Stomach (tissue), 9 donors: Measurements from ENCODE around the gene LRRN1. TPM values are rescaled to one million over a fixed set of nuclear protein-coding genes. Genes with fewer than 3 reads are reported as not detected.
"Not testable (repeated sequence)": the region's sequence is repeated elsewhere in the genome, so short reads cannot be mapped to it uniquely, and the experiment has no call there.

ENCODE experiments used
- DNase-seq, 2 donors: peaks; one replicate each; pipeline versions ENCODE4 v3.0.0 to v3.0.0-alpha.2; 2013 to 2019
- H3K27ac ChIP-seq, 5 donors: fragments of 200-600 bp in 4 of 5; sonication (generic) in 4 of 5; one replicate each; pipeline ENCODE4 v1.5.1; 2013 to 2019; ENCODE audit warnings: mild to moderate bottlenecking in 1 of 5, moderate library complexity in 1 of 5
- H3K27me3 ChIP-seq, 3 donors: fragments of 200-600 bp; sonication (generic); one replicate each; pipeline ENCODE4 v1.5.1; 2017 to 2019; ENCODE audit warnings: mixed run types in 1 of 3
- H3K36me3 ChIP-seq, 4 donors: fragments of 200-600 bp; sonication (generic); 1 replicate in 3 of 4; 2 replicates in 1 of 4; pipeline ENCODE4 v1.5.1; 2016 to 2019
- H3K4me1 ChIP-seq, 4 donors: fragments of 200-600 bp; sonication (generic); one replicate each; pipeline ENCODE4 v1.5.1; 2016 to 2019
- H3K4me3 ChIP-seq, 4 donors: fragments of 200-600 bp; sonication (generic) in 3 of 4; one replicate each; pipeline ENCODE4 v1.5.1; 2016 to 2019; ENCODE audit warnings: mild to moderate bottlenecking in 1 of 4
- H3K9me3 ChIP-seq, 4 donors: fragments of 200-600 bp; sonication (generic); one replicate each; pipeline ENCODE4 v1.5.1; 2016 to 2019
- CTCF ChIP-seq, 7 experiments: fragments of 450-650 bp in 4 of 7; fragments of 200-600 bp in 3 of 7; sonication (generic) in 3 of 7; IDR thresholded peaks; one replicate each; pipeline ENCODE4 v1.5.1; 2016 to 2019; ENCODE audit warnings: antibody characterized with exemption in 7 of 7, control low read depth in 2 of 7, mild to moderate bottlenecking in 1 of 7
- EP300 ChIP-seq: sonication (generic); formaldehyde crosslinking; IDR thresholded peaks from one replicate; pipeline ENCODE4 v1.6.1; 2017; ENCODE audit warnings: antibody characterized with exemption
- POLR2A ChIP-seq, 4 donors: fragments of 450-650 bp; IDR thresholded peaks; one replicate each; pipeline ENCODE4 v1.6.1; 2016; ENCODE audit warnings: antibody characterized with exemption in 4 of 4, control low read depth in 2 of 4, mild to moderate bottlenecking in 1 of 4, moderate library complexity in 1 of 4
- POLR2AphosphoS5 ChIP-seq, 3 donors: sonication (generic); formaldehyde crosslinking; IDR thresholded peaks; one replicate each; pipeline ENCODE4 v1.6.1; 2016; ENCODE audit warnings: antibody characterized with exemption in 3 of 3
- WGBS, 5 donors: extraction: QIAGEN DNeasy Blood & Tissue Kit in 3 of 5; methylation state at CpG; one replicate each; pipeline versions ENCODE4 v1.1.5 to v1.1.7; 2013 to 2018; 5-methylcytosine and 5-hydroxymethylcytosine counted together
- intact Hi-C: fragments of 100-400 bp; cut with DNase I; formaldehyde crosslinking; loops from one replicate; pipeline ENCODE4 v1.15.1; 2023; ENCODE audit warnings: low total_unique reads
- polyA plus RNA-seq, 3 donors: library from polyadenylated mRNA; stranded (reverse); fragments of 200-250 nt; gene quantifications; one replicate each; pipeline ENCODE4 v1.2.3, GENCODE V29; 2013
- total RNA-seq, 5 donors: library from RNA; depleted of rRNA; stranded (reverse); fragments of >200 nt; gene quantifications; one replicate each; pipeline versions ENCODE4 v1.1.0 to v1.2.3, GENCODE V29; 2014 to 2016
- donor health status: healthy with polysubstance abuse.
- donor health status: Bipolar disorder and iron deficiency.
- donor health status: healthy.

LRRN1 gene
- total and polyA plus RNA-seq, 8 donors = 0.15 to 9.3 (median 2.5) TPM; not detected in 2

- H3K36me3 ChIP-seq = no peaks in the 10 kb centered on the region
- no peaks in the 10 kb centered on the region for H3K9me3 ChIP-seq
- DNase-seq = no peak
- 76 to 89% (median 85%) methylated on average over 3 of the region's 3 CpGs for WGBS, 5 donors
- no peaks in the 10 kb centered on the region for H3K4me1 ChIP-seq
- no peak overlapping the region for H3K27ac ChIP-seq
- TF ChIP-seq EP300 = no peak
- no peak for TF ChIP-seq CTCF (IDR thresholded peaks at IDR 0.05)
- no peak for TF ChIP-seq POLR2A (IDR thresholded peaks at IDR 0.05)
- no peak for TF ChIP-seq POLR2AphosphoS5 (IDR thresholded peaks at IDR 0.05)
- no peaks in the 10 kb centered on the region for H3K27me3 ChIP-seq
- H3K4me3 ChIP-seq = no peak overlapping the region
- intact Hi-C loops = no loop called here
These were observed 25.8 kb downstream of the LRRN1 start for GRCh38 chr3:3825035-3825434.

GRCh38 chr3:3826521-3826920 is 27.3 kb downstream of the LRRN1 start:
- Histone ChIP-seq H3K36me3 (no peaks in the 10 kb centered on the region), H3K27ac (no peak overlapping the region), H3K4me1 (no peaks in the 10 kb centered on the region), H3K4me3 (no peak overlapping the region), H3K27me3 (no peaks in the 10 kb centered on the region), H3K9me3 (no peaks in the 10 kb centered on the region)
- TF ChIP-seq POLR2AphosphoS5 (IDR thresholded peaks at IDR 0.05) (no peak), CTCF (IDR thresholded peaks at IDR 0.05) (no peak), POLR2A (IDR thresholded peaks at IDR 0.05) (no peak), EP300 (no peak)
- WGBS, 5 donors = 81 to 94% (median 91%) methylated on average over 4 of the region's 4 CpGs
- intact Hi-C loops = no loop called here
- no peak for DNase-seq

GRCh38 chr3:3827111-3827510 is 27.9 kb downstream of the LRRN1 start:
- Histone ChIP-seq H3K27me3 (no peaks in the 10 kb centered on the region), H3K9me3 (peaks cover 0 to 3% (median 0%) of the 10 kb centered on the region in 4 donors), H3K4me3 (no peak overlapping the region), H3K4me1 (no peaks in the 10 kb centered on the region), H3K36me3 (no peaks in the 10 kb centered on the region), H3K27ac (no peak overlapping the region)
- no peak for TF ChIP-seq EP300
- no peak for TF ChIP-seq CTCF (IDR thresholded peaks at IDR 0.05)
- no peak for TF ChIP-seq POLR2AphosphoS5 (IDR thresholded peaks at IDR 0.05)
- TF ChIP-seq POLR2A (IDR thresholded peaks at IDR 0.05) = no peak
- intact Hi-C loops = no loop called here
- no peak for DNase-seq
- 94 to 100% (median 94%) methylated on average over 1 of the region's 1 CpG for WGBS, 5 donors

- intact Hi-C loops, H3K4me3 ChIP-seq, H3K36me3 ChIP-seq, DNase-seq, H3K4me1 ChIP-seq, H3K27ac ChIP-seq, H3K27me3 ChIP-seq: not testable (repeated sequence)
- 61 to 78% (median 70%) methylated on average over 3 of the region's 3 CpGs for WGBS, 5 donors
- peaks cover 4 to 14% (median 11%) of the 10 kb centered on the region in 4 donors for H3K9me3 ChIP-seq
These were observed 29.2 kb downstream of the LRRN1 start for GRCh38 chr3:3828417-3828816.

- DNase-seq = no peak
- H3K4me1 ChIP-seq = no peaks in the 10 kb centered on the region
- H3K9me3 ChIP-seq = peaks cover 4 to 25% (median 17%) of the 10 kb centered on the region in 4 donors
- H3K27ac ChIP-seq = no peak overlapping the region
- TF ChIP-seq POLR2A (IDR thresholded peaks at IDR 0.05) = no peak
- no peak for TF ChIP-seq POLR2AphosphoS5 (IDR thresholded peaks at IDR 0.05)
- no peak for TF ChIP-seq EP300
- no peak for TF ChIP-seq CTCF (IDR thresholded peaks at IDR 0.05)
- H3K4me3 ChIP-seq = no peak overlapping the region
- WGBS, 5 donors = 83 to 100% (median 91%) methylated on average over 3 of the region's 3 CpGs
- H3K27me3 ChIP-seq = no peaks in the 10 kb centered on the region
- no peaks in the 10 kb centered on the region for H3K36me3 ChIP-seq
- intact Hi-C loops = no loop called here
These were observed 37.6 kb downstream of the LRRN1 start for GRCh38 chr3:3836845-3837244.
